Lower leg skin (tissue), 3 donors: ENCODE results near the gene DIS3L2.

ENCODE experiments used
- POLR2A ChIP-seq, 2 donors: fragments of 450-650 bp; IDR thresholded peaks; one replicate each; pipeline ENCODE4 v1.6.1; 2016 to 2017; ENCODE audit warnings: antibody characterized with exemption in 2 of 2, mild to moderate bottlenecking in 1 of 2, moderate library complexity in 1 of 2
- TF ChIP-seq, protein P1 (sequence below), 3 donors: fragments of 450-650 bp; IDR thresholded peaks; one replicate each; pipeline ENCODE4 v1.5.1; 2016; ENCODE audit warnings: antibody characterized with exemption in 3 of 3, mild to moderate bottlenecking in 3 of 3, moderate library complexity in 2 of 3

DNA sequence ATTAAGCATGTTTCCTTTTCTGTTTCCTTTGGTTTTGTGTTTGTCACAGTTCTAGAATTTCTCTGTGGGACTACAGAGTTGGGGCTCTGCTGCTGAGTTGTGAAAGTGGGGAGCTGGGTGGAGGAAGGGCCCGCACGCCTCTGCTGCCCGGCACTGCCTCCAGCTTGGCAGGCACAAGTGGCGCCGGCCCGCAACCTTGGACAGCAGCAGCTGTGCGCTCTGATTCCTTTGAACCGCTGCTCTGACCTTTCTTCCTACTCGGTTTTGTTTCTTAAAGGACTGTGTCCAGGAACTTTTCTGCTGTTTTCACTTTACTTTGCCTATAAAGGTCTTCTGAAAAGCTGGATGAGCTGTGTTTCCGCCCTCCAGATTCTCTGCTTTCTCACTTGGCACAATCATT, 279.4 kb downstream of the DIS3L2 start:
- TF ChIP-seq, protein P1, sequence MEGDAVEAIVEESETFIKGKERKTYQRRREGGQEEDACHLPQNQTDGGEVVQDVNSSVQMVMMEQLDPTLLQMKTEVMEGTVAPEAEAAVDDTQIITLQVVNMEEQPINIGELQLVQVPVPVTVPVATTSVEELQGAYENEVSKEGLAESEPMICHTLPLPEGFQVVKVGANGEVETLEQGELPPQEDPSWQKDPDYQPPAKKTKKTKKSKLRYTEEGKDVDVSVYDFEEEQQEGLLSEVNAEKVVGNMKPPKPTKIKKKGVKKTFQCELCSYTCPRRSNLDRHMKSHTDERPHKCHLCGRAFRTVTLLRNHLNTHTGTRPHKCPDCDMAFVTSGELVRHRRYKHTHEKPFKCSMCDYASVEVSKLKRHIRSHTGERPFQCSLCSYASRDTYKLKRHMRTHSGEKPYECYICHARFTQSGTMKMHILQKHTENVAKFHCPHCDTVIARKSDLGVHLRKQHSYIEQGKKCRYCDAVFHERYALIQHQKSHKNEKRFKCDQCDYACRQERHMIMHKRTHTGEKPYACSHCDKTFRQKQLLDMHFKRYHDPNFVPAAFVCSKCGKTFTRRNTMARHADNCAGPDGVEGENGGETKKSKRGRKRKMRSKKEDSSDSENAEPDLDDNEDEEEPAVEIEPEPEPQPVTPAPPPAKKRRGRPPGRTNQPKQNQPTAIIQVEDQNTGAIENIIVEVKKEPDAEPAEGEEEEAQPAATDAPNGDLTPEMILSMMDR (IDR thresholded peaks at IDR 0.05): no peak
- no peak for TF ChIP-seq POLR2A (IDR thresholded peaks at IDR 0.05)
